ENCODE data around the gene ATAD1. TPM values are rescaled to one million over a fixed set of nuclear protein-coding genes. Genes with fewer than 3 reads are reported as not detected.
A peak's percentile ranks its signal among the peaks of the same experiment; 100 is the strongest.

Gene ATAD1
- total and polyA plus RNA-seq, 10 of the 15 experiments (the other 5 are each of a cell fraction or from before 2014, with no cell fraction given): 24.7 to 59.3 (median 41.1) TPM

- Histone ChIP-seq H3K4me2 (ENCODE audit: control insufficient read depth, insufficient read depth) (no peak overlapping the region), H3K9me3 (replicated peaks; ENCODE audit: control insufficient read depth, insufficient read depth, low read length) (no peaks in the 10 kb centered on the region), H3K9ac (ENCODE audit: control insufficient read depth, insufficient read depth, low read length) (no peak overlapping the region), H4K20me1 (ENCODE audit: control insufficient read depth, insufficient read depth) (no peaks in the 10 kb centered on the region), H3K4me1 (ENCODE audit: control insufficient read depth, insufficient read depth, low read length) (peaks cover 6% of the 10 kb centered on the region; the same call in 1 of the 2 replicates), H3K79me2 (ENCODE audit: control insufficient read depth, insufficient read depth, low read length) (no peaks in the 10 kb centered on the region), H2AFZ (ENCODE audit: control insufficient read depth, low read depth, low read length) (peak overlapping the region; percentile 3; the same call in 1 of the 2 replicates), H3K27me3 (replicated peaks in 1 of 2; ENCODE audit: control insufficient read depth in 2 of 2, insufficient read depth in 2 of 2, low read length in 1 of 2) (no peaks in the 10 kb centered on the region), H3K4me3 (no peak overlapping the region), H3K36me3 (ENCODE audit: control insufficient read depth in 2 of 2, insufficient read depth in 2 of 2, low read length in 1 of 2) (no peaks in the 10 kb centered on the region), H3K27ac (ENCODE audit: control insufficient read depth, insufficient read depth) (no peak overlapping the region)
- ATAC-seq (peak; percentile 77), FAIRE-seq (no peak), DNase-seq (ENCODE audit: low read depth, low spot score) (no peak)
- ChIA-PET CTCF (no interaction called here), POLR2A (interaction anchor here (1.5 kb wide), 1 partner anchor 24 kb away, joined by 4 read pairs; no protein-coding TSS in a partner anchor), SMC1A (ENCODE audit: uncharacterized antibody, unreplicated experiment) (interaction anchor here (2.0 kb wide), 1 partner anchor 18 kb away, joined by 11 read pairs; no protein-coding TSS in a partner anchor), RAD21 (ENCODE audit: unreplicated experiment) (no interaction called here)
- in situ Hi-C loops (cut with MboI): no loop called here
- intact Hi-C loops (cut with micrococcal nuclease; ENCODE audit: unreplicated experiment): no loop called here
- TF ChIP-seq ATF2 (IDR thresholded peaks at IDR 0.05; ENCODE audit: low read length) (no peak), SREBF2 (IDR thresholded peaks at IDR 0.05; ENCODE audit: low read length) (no peak), NKRF (conservative IDR thresholded peaks at IDR 0.05) (no peak), SPI1 (IDR thresholded peaks at IDR 0.05; ENCODE audit: borderline replicate concordance, insufficient read depth, low read depth, low read length) (peak; percentile 91), HDGF (IDR thresholded peaks at IDR 0.05) (no peak), ZNF274 (IDR thresholded peaks at IDR 0.05; ENCODE audit: insufficient read depth, insufficient read length) (no peak), ETV6 (conservative IDR thresholded peaks at IDR 0.05 in 1 of 2, IDR thresholded peaks at IDR 0.05 in 1 of 2; ENCODE audit: borderline replicate concordance in 1 of 2, low read depth in 1 of 2) (no peak), ZBTB4 (CRISPR knock-in tag; IDR thresholded peaks at IDR 0.05) (no peak)
- BruUV-seq (replicated peaks): no TSS peak
These were observed 19.4 kb upstream of the ATAD1 start for GRCh38 chr10:87837445-87837844.

All from GM12878 (cell line).